B cell (primary cell): ENCODE results near the gene KBTBD3. TPM values are rescaled to one million over a fixed set of nuclear protein-coding genes. Genes with fewer than 3 reads are reported as not detected.

Experiments used
- ATAC-seq: fragments of 200-7000 bp; cut with Tn5 transposase; one replicate; pipeline ENCODE4 v1.10.0; 2021; ENCODE audit warnings: low read depth, mild to moderate bottlenecking, moderate number of reproducible peaks, moderate library complexity
- CTCF ChIA-PET: fragments of 350-600 bp; sonication (Branson Sonifier 250); formaldehyde crosslinking; loops from one replicate; lab custom pipeline; 2021; ENCODE audit warnings: antibody characterized with exemption, inconsistent platforms; lab: Charles Lee
- POLR2A ChIA-PET: fragments of 350-600 bp; sonication (Branson Sonifier 250); formaldehyde crosslinking; loops from one replicate; lab custom pipeline; 2021; ENCODE audit warnings: antibody characterized with exemption; lab: Charles Lee
- DNase-seq: peaks from one replicate; pipeline ENCODE4 v3.0.0; 2013
- H2AFZ ChIP-seq: 2 replicates; pipeline ENCODE4 v1.6.1; 2012; ENCODE audit warnings: mild to moderate bottlenecking, low read depth, low read length; ENCODE audit not compliant: insufficient read depth, poor library complexity, severe bottlenecking
- H3K27ac ChIP-seq, 2 donors: 1 replicate in 1 of 2; 2 replicates in 1 of 2; pipeline ENCODE4 v1.5.1; 2012 to 2013; ENCODE audit warnings: low read length in 2 of 2, mild to moderate bottlenecking in 2 of 2, moderate library complexity in 1 of 2
- H3K27me3 ChIP-seq, 4 experiments: fragments of 200-600 bp in 1 of 4; sonication (generic) in 1 of 4; replicated peaks in 1 of 4; 1 replicate in 2 of 4; 2 replicates in 2 of 4; pipeline versions ENCODE4 v1.6.1 to v1.7.0; 2013 to 2016; ENCODE audit warnings: low read length in 3 of 4, mild to moderate bottlenecking in 2 of 4, mixed read lengths in 1 of 4, moderate library complexity in 1 of 4; ENCODE audit not compliant: insufficient read depth in 4 of 4, control insufficient read depth in 3 of 4; ENCODE audit errors: control extremely low read depth in 1 of 4
- H3K36me3 ChIP-seq, 2 experiments: replicated peaks in 1 of 2; 1 replicate in 1 of 2; 2 replicates in 1 of 2; pipeline versions ENCODE4 v1.6.1 to v1.7.1; 2013; ENCODE audit warnings: low read length in 1 of 2; ENCODE audit not compliant: insufficient read depth in 2 of 2, control insufficient read depth in 1 of 2; ENCODE audit errors: control extremely low read depth in 1 of 2, extremely low read depth in 1 of 2
- H3K4me1 ChIP-seq, 2 donors: fragments of 200-600 bp in 1 of 2; sonication (generic) in 1 of 2; 1 replicate in 1 of 2; 2 replicates in 1 of 2; pipeline versions ENCODE4 v1.5.1 to v1.6.1; 2013 to 2017; ENCODE audit warnings: low read length in 2 of 2; ENCODE audit not compliant: control insufficient read depth in 2 of 2, insufficient read depth in 2 of 2
- H3K4me2 ChIP-seq: replicated peaks from 2 replicates; pipeline ENCODE3; 2012; ENCODE audit warnings: mild to moderate bottlenecking, low read depth, low read length; ENCODE audit not compliant: poor library complexity, severe bottlenecking
- H3K4me3 ChIP-seq, 5 experiments: fragments of 200-600 bp in 1 of 5; sonication (generic) in 1 of 5; 1 replicate in 3 of 5; 2 replicates in 2 of 5; pipeline versions ENCODE4 v1.5.1 to v1.7.0; 2011 to 2016; ENCODE audit warnings: low read length in 4 of 5, mild to moderate bottlenecking in 4 of 5, low read depth in 2 of 5, control low read depth in 1 of 5, moderate library complexity in 1 of 5; ENCODE audit not compliant: insufficient read depth in 1 of 5; ENCODE audit errors: control extremely low read depth in 1 of 5, extremely low read depth in 1 of 5
- H3K79me2 ChIP-seq: fragments of 200-600 bp; sonication (generic); one replicate; pipeline ENCODE4 v1.6.0; 2016; ENCODE audit warnings: low read length; ENCODE audit not compliant: control insufficient read depth, insufficient read depth
- H3K9ac ChIP-seq: fragments of 200-600 bp; sonication (generic); 2 replicates; pipeline ENCODE4 v1.6.1; 2017; ENCODE audit warnings: mild to moderate bottlenecking, low read length, moderate library complexity
- H3K9me3 ChIP-seq, 3 donors: one replicate each; pipeline versions ENCODE4 v1.6.1 to v1.7.1; 2013; ENCODE audit warnings: low read length in 2 of 3; ENCODE audit not compliant: control insufficient read depth in 2 of 3, insufficient read depth in 1 of 3; ENCODE audit errors: control extremely low read depth in 1 of 3
- H4K20me1 ChIP-seq: 2 replicates; pipeline ENCODE4 v1.6.0; 2012; ENCODE audit warnings: mild to moderate bottlenecking, low read length; ENCODE audit not compliant: insufficient read depth, control insufficient read depth, poor library complexity, severe bottlenecking
- H3K27ac Mint-ChIP-seq: one replicate; pipeline ENCODE4 v1.8.0; 2021; ENCODE audit warnings: mixed read lengths
- H3K27me3 Mint-ChIP-seq: one replicate; pipeline ENCODE4 v1.8.0; 2021; ENCODE audit warnings: mixed read lengths
- H3K4me1 Mint-ChIP-seq: one replicate; pipeline ENCODE4 v1.8.0; 2021; ENCODE audit warnings: mixed read lengths
- H3K4me3 Mint-ChIP-seq: one replicate; pipeline ENCODE4 v1.8.0; 2021; ENCODE audit warnings: mixed read lengths
- H3K9me3 Mint-ChIP-seq: one replicate; pipeline ENCODE4 v1.8.0; 2022; ENCODE audit warnings: mixed read lengths; ENCODE audit not compliant: insufficient read depth
- CTCF ChIP-seq: fragments of 200-600 bp; IDR thresholded peaks from one replicate; pipeline ENCODE4 v1.8.0; 2022; ENCODE audit warnings: antibody characterized with exemption, mild to moderate bottlenecking
- EZH2 ChIP-seq: IDR thresholded peaks from 2 replicates; pipeline ENCODE4 v1.6.1; 2012; ENCODE audit warnings: borderline replicate concordance, low read depth, mild to moderate bottlenecking, moderate library complexity, low read length; ENCODE audit not compliant: insufficient read depth, poor library complexity, severe bottlenecking
- WGBS: methylation state at CpG from one replicate; pipeline ENCODE4 v1.1.5; 2013; ENCODE audit warnings: missing lambda C conversion rate; ENCODE audit not compliant: insufficient coverage; 5-methylcytosine and 5-hydroxymethylcytosine counted together
- intact Hi-C: fragments of 100-400 bp; cut with micrococcal nuclease; formaldehyde crosslinking; loops from one replicate; pipeline ENCODE4 v1.10.0; 2022
- polyA plus RNA-seq: library from polyadenylated mRNA; depleted of rRNA; stranded (reverse); fragments of >200 nt; gene quantifications from 2 replicates; pipeline ENCODE4 v1.2.3, GENCODE V29; 2012
- total RNA-seq, 2 donors: library from RNA; stranded (reverse); fragments of 120-200 nt in 1 of 2; gene quantifications; 1 replicate in 1 of 2; 2 replicates in 1 of 2; pipeline versions ENCODE4 v1.2.3 to v1.2.4, GENCODE V29; 2013 to 2022

The KBTBD3 gene
- total and polyA plus RNA-seq, 2 donors (not counting 1 experiment from before 2014, with no cell fraction given), result 1.8 to 15.5 TPM

- H3K9me3 ChIP-seq, result no peaks in the 10 kb centered on the region
- no peaks in the 10 kb centered on the region for H3K27me3 Mint-ChIP-seq
- no peaks in the 10 kb centered on the region for H3K27me3 ChIP-seq
- peaks cover 0 to 4% of the 10 kb centered on the region in 2 donors for H3K4me1 ChIP-seq
- no peaks in the 10 kb centered on the region for H3K9me3 Mint-ChIP-seq
- WGBS, result 100% methylated on average over 1 of the region's 2 CpGs
- H3K27ac ChIP-seq, result no peak overlapping the region
- H3K4me3 ChIP-seq, result no peak overlapping the region
- no peak overlapping the region for H3K27ac Mint-ChIP-seq
- peaks cover 50% of the 10 kb centered on the region for H3K79me2 ChIP-seq
- no peak for ATAC-seq
- no peak for TF ChIP-seq CTCF
- no peak for TF ChIP-seq EZH2
- ChIA-PET CTCF (interaction anchor here (1.0 kb wide), 1 partner anchor 78 kb away, joined by 3 read pairs; no protein-coding TSS in a partner anchor), POLR2A (no interaction called here)
- peaks cover 23% of the 10 kb centered on the region for H3K4me1 Mint-ChIP-seq
- peaks cover 9 to 18% of the 10 kb centered on the region in 2 experiments for H3K36me3 ChIP-seq
- H3K9ac ChIP-seq, result no peak overlapping the region
- DNase-seq, result no peak
- intact Hi-C loops, result no loop called here
- no peak overlapping the region for H2AFZ ChIP-seq
- H3K4me2 ChIP-seq, result no peak overlapping the region
- peaks cover 9% of the 10 kb centered on the region for H4K20me1 ChIP-seq
- H3K4me3 Mint-ChIP-seq, result no peak overlapping the region
Observed at GRCh38 chr11:106014035-106014434, 63.1 kb downstream of the KBTBD3 start.

DNA sequence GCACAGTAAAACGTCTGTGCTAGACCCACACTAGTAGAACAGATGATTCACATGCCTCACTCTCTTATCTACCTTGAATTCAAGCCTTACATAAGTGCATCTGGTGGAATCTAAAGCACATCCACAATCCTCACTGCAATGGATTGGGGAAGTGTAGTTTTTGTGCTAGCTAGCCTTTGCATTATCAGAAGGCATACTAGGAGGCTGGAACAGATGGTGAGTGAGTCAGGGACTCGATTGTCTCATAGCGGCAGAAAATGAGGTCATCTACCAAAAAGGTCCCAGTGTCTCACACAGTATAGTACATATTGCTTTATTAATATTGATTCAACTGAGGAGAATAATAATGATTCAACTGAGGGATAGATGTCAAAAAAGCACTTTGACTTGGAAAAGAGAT lies 64.4 kb downstream of the KBTBD3 start:
- CTCF ChIA-PET, result interaction anchor here (1.0 kb wide), 1 partner anchor 79 kb away, joined by 3 read pairs; no protein-coding TSS in a partner anchor
- peaks cover 41% of the 10 kb centered on the region for H3K79me2 ChIP-seq

More for the DNA sequence above, 64.4 kb downstream of the KBTBD3 start:
- no peak overlapping the region for H3K4me2 ChIP-seq
- no peaks in the 10 kb centered on the region for H3K9me3 ChIP-seq
- H3K36me3 ChIP-seq, result peaks cover 13 to 28% of the 10 kb centered on the region in 2 experiments
- Mint-ChIP-seq H3K27me3 (no peaks in the 10 kb centered on the region), H3K4me3 (no peak overlapping the region), H3K4me1 (peaks cover 21% of the 10 kb centered on the region), H3K27ac (no peak overlapping the region), H3K9me3 (no peaks in the 10 kb centered on the region)
- no peak overlapping the region for H3K27ac ChIP-seq
- H2AFZ ChIP-seq, result no peak overlapping the region
- peaks cover 0 to 4% of the 10 kb centered on the region in 2 donors for H3K4me1 ChIP-seq
- H3K27me3 ChIP-seq, result no peaks in the 10 kb centered on the region
- WGBS, result no CpG with 5 or more reads among the region's 3 CpGs
- H3K9ac ChIP-seq, result no peak overlapping the region
- POLR2A ChIA-PET, result no interaction called here
- no peak for ATAC-seq
- H4K20me1 ChIP-seq, result peaks cover 9% of the 10 kb centered on the region
- no peak overlapping the region for H3K4me3 ChIP-seq
- TF ChIP-seq CTCF, result no peak
- no peak for TF ChIP-seq EZH2
- DNase-seq, result no peak
- intact Hi-C loops, result no loop called here
